ENCODE measurements around the gene TEX53. TPM values are rescaled to one million over a fixed set of nuclear protein-coding genes. Genes with fewer than 3 reads are reported as not detected.

Gene TEX53
- total and polyA plus RNA-seq, 2 of the 8 experiments (the other 6 are each of a cell fraction or from before 2014, with no cell fraction given): not detected

DNA sequence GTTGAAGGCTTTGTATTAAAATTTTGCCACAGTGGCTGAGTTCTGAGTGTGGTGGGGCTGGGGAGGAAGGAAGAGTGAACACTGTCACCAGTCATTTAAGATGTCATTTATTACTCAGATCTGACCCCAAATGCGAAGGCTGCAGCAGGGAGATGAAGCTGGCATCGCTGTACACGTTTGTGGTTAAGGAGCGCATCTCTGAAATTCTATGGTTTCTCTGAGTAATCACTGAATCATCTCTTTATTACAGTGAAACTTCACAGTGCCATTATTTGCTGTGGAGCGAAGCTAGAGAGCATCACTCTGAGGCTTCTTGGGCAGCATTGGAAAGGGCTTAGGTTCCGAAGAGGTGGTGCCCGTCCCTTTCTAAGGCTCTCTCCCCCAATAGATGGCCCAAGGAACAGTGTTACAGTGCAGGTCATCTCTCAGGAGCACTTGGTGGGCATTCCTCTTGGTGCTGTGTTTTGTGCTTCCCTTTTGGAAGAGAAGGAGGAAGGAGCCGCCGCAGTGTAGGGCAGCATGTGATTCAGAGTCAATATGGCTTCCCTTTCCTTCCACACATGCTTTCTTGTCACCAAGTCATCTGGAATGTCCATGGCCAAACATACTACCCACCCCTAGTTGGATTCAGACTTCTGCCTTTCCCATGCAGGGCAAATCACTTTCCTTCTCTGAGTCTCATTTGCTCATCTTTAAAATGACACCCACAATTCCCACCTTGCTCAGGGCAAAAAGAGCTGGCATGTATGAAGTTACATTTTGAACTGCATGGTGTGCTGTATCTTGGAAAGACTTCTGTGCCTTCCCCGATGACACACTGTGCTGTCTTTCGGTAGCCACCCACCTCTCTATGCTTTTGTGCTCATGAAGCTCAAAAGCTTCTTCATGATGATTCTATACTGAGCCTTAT, 33.7 kb upstream of the TEX53 start (continued):
- TF ChIP-seq, protein P1, sequence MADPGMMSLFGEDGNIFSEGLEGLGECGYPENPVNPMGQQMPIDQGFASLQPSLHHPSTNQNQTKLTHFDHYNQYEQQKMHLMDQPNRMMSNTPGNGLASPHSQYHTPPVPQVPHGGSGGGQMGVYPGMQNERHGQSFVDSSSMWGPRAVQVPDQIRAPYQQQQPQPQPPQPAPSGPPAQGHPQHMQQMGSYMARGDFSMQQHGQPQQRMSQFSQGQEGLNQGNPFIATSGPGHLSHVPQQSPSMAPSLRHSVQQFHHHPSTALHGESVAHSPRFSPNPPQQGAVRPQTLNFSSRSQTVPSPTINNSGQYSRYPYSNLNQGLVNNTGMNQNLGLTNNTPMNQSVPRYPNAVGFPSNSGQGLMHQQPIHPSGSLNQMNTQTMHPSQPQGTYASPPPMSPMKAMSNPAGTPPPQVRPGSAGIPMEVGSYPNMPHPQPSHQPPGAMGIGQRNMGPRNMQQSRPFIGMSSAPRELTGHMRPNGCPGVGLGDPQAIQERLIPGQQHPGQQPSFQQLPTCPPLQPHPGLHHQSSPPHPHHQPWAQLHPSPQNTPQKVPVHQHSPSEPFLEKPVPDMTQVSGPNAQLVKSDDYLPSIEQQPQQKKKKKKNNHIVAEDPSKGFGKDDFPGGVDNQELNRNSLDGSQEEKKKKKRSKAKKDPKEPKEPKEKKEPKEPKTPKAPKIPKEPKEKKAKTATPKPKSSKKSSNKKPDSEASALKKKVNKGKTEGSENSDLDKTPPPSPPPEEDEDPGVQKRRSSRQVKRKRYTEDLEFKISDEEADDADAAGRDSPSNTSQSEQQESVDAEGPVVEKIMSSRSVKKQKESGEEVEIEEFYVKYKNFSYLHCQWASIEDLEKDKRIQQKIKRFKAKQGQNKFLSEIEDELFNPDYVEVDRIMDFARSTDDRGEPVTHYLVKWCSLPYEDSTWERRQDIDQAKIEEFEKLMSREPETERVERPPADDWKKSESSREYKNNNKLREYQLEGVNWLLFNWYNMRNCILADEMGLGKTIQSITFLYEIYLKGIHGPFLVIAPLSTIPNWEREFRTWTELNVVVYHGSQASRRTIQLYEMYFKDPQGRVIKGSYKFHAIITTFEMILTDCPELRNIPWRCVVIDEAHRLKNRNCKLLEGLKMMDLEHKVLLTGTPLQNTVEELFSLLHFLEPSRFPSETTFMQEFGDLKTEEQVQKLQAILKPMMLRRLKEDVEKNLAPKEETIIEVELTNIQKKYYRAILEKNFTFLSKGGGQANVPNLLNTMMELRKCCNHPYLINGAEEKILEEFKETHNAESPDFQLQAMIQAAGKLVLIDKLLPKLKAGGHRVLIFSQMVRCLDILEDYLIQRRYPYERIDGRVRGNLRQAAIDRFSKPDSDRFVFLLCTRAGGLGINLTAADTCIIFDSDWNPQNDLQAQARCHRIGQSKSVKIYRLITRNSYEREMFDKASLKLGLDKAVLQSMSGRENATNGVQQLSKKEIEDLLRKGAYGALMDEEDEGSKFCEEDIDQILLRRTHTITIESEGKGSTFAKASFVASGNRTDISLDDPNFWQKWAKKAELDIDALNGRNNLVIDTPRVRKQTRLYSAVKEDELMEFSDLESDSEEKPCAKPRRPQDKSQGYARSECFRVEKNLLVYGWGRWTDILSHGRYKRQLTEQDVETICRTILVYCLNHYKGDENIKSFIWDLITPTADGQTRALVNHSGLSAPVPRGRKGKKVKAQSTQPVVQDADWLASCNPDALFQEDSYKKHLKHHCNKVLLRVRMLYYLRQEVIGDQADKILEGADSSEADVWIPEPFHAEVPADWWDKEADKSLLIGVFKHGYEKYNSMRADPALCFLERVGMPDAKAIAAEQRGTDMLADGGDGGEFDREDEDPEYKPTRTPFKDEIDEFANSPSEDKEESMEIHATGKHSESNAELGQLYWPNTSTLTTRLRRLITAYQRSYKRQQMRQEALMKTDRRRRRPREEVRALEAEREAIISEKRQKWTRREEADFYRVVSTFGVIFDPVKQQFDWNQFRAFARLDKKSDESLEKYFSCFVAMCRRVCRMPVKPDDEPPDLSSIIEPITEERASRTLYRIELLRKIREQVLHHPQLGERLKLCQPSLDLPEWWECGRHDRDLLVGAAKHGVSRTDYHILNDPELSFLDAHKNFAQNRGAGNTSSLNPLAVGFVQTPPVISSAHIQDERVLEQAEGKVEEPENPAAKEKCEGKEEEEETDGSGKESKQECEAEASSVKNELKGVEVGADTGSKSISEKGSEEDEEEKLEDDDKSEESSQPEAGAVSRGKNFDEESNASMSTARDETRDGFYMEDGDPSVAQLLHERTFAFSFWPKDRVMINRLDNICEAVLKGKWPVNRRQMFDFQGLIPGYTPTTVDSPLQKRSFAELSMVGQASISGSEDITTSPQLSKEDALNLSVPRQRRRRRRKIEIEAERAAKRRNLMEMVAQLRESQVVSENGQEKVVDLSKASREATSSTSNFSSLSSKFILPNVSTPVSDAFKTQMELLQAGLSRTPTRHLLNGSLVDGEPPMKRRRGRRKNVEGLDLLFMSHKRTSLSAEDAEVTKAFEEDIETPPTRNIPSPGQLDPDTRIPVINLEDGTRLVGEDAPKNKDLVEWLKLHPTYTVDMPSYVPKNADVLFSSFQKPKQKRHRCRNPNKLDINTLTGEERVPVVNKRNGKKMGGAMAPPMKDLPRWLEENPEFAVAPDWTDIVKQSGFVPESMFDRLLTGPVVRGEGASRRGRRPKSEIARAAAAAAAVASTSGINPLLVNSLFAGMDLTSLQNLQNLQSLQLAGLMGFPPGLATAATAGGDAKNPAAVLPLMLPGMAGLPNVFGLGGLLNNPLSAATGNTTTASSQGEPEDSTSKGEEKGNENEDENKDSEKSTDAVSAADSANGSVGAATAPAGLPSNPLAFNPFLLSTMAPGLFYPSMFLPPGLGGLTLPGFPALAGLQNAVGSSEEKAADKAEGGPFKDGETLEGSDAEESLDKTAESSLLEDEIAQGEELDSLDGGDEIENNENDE (IDR thresholded peaks at IDR 0.05; ENCODE audit: insufficient replicate concordance, low read length): no peak

Data from H1 (cell line).